HG03460 (cell line): ENCODE data around the gene ZNF688.
A peak's percentile ranks its signal among the peaks of the same experiment; 100 is the strongest.
"Not testable (repeated sequence)": the region's sequence is repeated elsewhere in the genome, so short reads cannot be mapped to it uniquely, and the experiment has no call there.

Experiments
- ATAC-seq: cut with Tn5 transposase; IDR thresholded peaks from one replicate; pipeline ENCODE4 v1.9.1; 2021; ENCODE audit not compliant: unreplicated experiment

Gene ZNF688

GRCh38 chr16:30557957-30558788 is 13.3 kb downstream of the ZNF688 start, which contains the start of gene ZNF764:
ZNF764 (minus strand) TSS chr16:30558374; CDS start chr16:30558182, 192 bp downstream.
- ATAC-seq: peak; percentile 86

- peak; percentile 18 for ATAC-seq
These were observed 13.9 kb downstream of the ZNF688 start for GRCh38 chr16:30557707-30557956.

GRCh38 chr16:30556125-30556473 is 15.4 kb downstream of the ZNF688 start:
- no peak for ATAC-seq

- ATAC-seq: no peak
These were observed 16.0 kb downstream of the ZNF688 start for GRCh38 chr16:30555315-30556124.

- ATAC-seq: no peak
These were observed 16.8 kb downstream of the ZNF688 start for GRCh38 chr16:30554557-30555314.

GRCh38 chr16:30553393-30553899 is 18.1 kb downstream of the ZNF688 start:
- ATAC-seq: no peak

GRCh38 chr16:30552956-30553355 is 18.6 kb downstream of the ZNF688 start:
- no peak for ATAC-seq

GRCh38 chr16:30551781-30552180 is 19.7 kb downstream of the ZNF688 start:
- no peak for ATAC-seq

- ATAC-seq: no peak
These were observed 22.9 kb downstream of the ZNF688 start for GRCh38 chr16:30548416-30549253.

GRCh38 chr16:30546115-30546514 is 25.4 kb downstream of the ZNF688 start:
- no peak for ATAC-seq

- ATAC-seq: no peak
These were observed 28.4 kb downstream of the ZNF688 start for GRCh38 chr16:30543067-30543466.

GRCh38 chr16:30541502-30542329 is 29.8 kb downstream of the ZNF688 start:
- no peak for ATAC-seq

- ATAC-seq: not testable (repeated sequence)
These were observed 30.5 kb downstream of the ZNF688 start for GRCh38 chr16:30540916-30541464.

- ATAC-seq: not testable (repeated sequence)
These were observed 31.5 kb downstream of the ZNF688 start for GRCh38 chr16:30539986-30540526.

GRCh38 chr16:30539000-30539964 is 32.2 kb downstream of the ZNF688 start:
- no peak for ATAC-seq

- not testable (repeated sequence) for ATAC-seq
These were observed 35.0 kb downstream of the ZNF688 start for GRCh38 chr16:30536391-30537024.

- peak; percentile 47 for ATAC-seq
These were observed 35.7 kb downstream of the ZNF688 start for GRCh38 chr16:30535777-30536190.
